Measurements from ENCODE around the gene LRRC17.
A peak's percentile ranks its signal among the peaks of the same experiment; 100 is the strongest.

Gene LRRC17

DNA sequence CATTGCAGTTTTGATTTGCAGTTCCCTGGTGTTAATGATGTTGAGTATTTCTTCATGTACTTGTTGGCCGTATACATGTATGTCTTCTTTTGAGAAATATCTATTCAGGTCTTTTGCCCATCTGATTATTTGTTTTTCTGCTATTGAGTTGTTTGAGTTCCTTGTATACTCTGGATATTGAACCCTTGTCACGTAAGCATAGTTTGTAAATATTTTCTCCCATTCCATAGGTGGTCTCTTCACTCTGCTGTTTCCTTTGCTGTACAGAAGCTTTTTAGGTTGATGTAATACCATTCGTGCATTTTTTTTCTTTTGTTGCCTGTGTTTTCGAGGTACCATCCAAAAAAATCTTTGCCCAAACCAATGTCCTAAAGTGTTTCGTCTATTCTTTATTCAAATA lies 43.6 kb upstream of the LRRC17 start:
- H3K36me3 ChIP-seq (ENCODE audit: control insufficient read depth, low read length), result no peaks in the 10 kb centered on the region
- no peak overlapping the region for H3K4me3 ChIP-seq (ENCODE audit: low read length)
- peaks cover 3% of the 10 kb centered on the region; the same call in 1 of the 2 replicates for H3F3A ChIP-seq (ENCODE audit: control insufficient read depth, insufficient read depth)
- no peak overlapping the region for H3K4me2 ChIP-seq (ENCODE audit: low read length)
- TF ChIP-seq, protein P1, sequence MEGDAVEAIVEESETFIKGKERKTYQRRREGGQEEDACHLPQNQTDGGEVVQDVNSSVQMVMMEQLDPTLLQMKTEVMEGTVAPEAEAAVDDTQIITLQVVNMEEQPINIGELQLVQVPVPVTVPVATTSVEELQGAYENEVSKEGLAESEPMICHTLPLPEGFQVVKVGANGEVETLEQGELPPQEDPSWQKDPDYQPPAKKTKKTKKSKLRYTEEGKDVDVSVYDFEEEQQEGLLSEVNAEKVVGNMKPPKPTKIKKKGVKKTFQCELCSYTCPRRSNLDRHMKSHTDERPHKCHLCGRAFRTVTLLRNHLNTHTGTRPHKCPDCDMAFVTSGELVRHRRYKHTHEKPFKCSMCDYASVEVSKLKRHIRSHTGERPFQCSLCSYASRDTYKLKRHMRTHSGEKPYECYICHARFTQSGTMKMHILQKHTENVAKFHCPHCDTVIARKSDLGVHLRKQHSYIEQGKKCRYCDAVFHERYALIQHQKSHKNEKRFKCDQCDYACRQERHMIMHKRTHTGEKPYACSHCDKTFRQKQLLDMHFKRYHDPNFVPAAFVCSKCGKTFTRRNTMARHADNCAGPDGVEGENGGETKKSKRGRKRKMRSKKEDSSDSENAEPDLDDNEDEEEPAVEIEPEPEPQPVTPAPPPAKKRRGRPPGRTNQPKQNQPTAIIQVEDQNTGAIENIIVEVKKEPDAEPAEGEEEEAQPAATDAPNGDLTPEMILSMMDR (IDR thresholded peaks at IDR 0.05; ENCODE audit: low read depth, low read length, poor library complexity, severe bottlenecking), result no peak
- no peak for TF ChIP-seq EZH2phosphoT487 (IDR thresholded peaks at IDR 0.05; ENCODE audit: borderline replicate concordance, low read length)
- H4K20me1 ChIP-seq (ENCODE audit: control insufficient read depth, insufficient read depth, low read depth, low read length), result no peaks in the 10 kb centered on the region
- no peak overlapping the region for H3K27ac ChIP-seq (ENCODE audit: low read depth, low read length)
- no peaks in the 10 kb centered on the region for H3K79me2 ChIP-seq (ENCODE audit: control insufficient read depth, low read length)
- no peaks in the 10 kb centered on the region for H3K27me3 ChIP-seq (ENCODE audit: control insufficient read depth, low read length)
- peaks cover 27% of the 10 kb centered on the region for H3K4me1 ChIP-seq (ENCODE audit: control insufficient read depth, low read length)
- no peaks in the 10 kb centered on the region for H3K9me3 ChIP-seq (ENCODE audit: control insufficient read depth, insufficient read depth, low read length)
- H3K9me2 ChIP-seq (replicated peaks; ENCODE audit: control insufficient read depth, low read length), result no peaks in the 10 kb centered on the region

DNA sequence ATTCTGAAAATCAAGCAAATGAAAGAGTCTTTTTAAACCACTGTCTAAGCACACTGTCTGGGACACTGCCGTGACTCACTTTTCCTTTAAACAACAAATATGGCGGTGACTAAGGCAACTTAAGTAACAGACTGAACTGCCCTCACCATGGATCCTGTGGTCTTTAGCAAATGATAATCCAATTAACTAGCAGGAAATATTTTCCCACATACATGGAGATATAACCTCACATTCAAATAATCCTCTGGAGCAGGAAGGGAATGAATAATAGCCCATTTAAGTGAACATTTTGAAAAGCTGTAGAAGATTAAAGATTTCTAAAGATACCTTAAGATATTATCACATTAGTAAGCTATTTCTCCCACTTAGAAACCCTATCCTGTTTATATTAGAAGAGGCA lies 40.3 kb upstream of the LRRC17 start:
- Histone ChIP-seq H3K79me2 (ENCODE audit: control insufficient read depth, low read length) (no peaks in the 10 kb centered on the region), H3F3A (ENCODE audit: control insufficient read depth, insufficient read depth) (no peaks in the 10 kb centered on the region), H3K4me3 (ENCODE audit: low read length) (no peak overlapping the region), H3K9me2 (replicated peaks; ENCODE audit: control insufficient read depth, low read length) (no peaks in the 10 kb centered on the region), H3K4me1 (ENCODE audit: control insufficient read depth, low read length) (peaks cover 16% of the 10 kb centered on the region), H3K36me3 (ENCODE audit: control insufficient read depth, low read length) (no peaks in the 10 kb centered on the region), H3K27me3 (ENCODE audit: control insufficient read depth, low read length) (no peaks in the 10 kb centered on the region), H4K20me1 (ENCODE audit: control insufficient read depth, insufficient read depth, low read depth, low read length) (no peaks in the 10 kb centered on the region), H3K4me2 (ENCODE audit: low read length) (no peak overlapping the region), H3K9me3 (ENCODE audit: control insufficient read depth, insufficient read depth, low read length) (no peaks in the 10 kb centered on the region), H3K27ac (ENCODE audit: low read depth, low read length) (no peak overlapping the region)
- TF ChIP-seq, protein P1 (IDR thresholded peaks at IDR 0.05; ENCODE audit: low read depth, low read length, poor library complexity, severe bottlenecking), result no peak
- TF ChIP-seq EZH2phosphoT487 (IDR thresholded peaks at IDR 0.05; ENCODE audit: borderline replicate concordance, low read length), result no peak

- no peaks in the 10 kb centered on the region for H3F3A ChIP-seq (ENCODE audit: control insufficient read depth, insufficient read depth)
- no peaks in the 10 kb centered on the region for H3K9me2 ChIP-seq (replicated peaks; ENCODE audit: control insufficient read depth, low read length)
- no peaks in the 10 kb centered on the region for H3K27me3 ChIP-seq (ENCODE audit: control insufficient read depth, low read length)
- no peaks in the 10 kb centered on the region for H4K20me1 ChIP-seq (ENCODE audit: control insufficient read depth, insufficient read depth, low read depth, low read length)
- H3K4me3 ChIP-seq (ENCODE audit: low read length), result no peak overlapping the region
- H3K79me2 ChIP-seq (ENCODE audit: control insufficient read depth, low read length), result no peaks in the 10 kb centered on the region
- H3K36me3 ChIP-seq (ENCODE audit: control insufficient read depth, low read length), result no peaks in the 10 kb centered on the region
- no peak for TF ChIP-seq EZH2phosphoT487 (IDR thresholded peaks at IDR 0.05; ENCODE audit: borderline replicate concordance, low read length)
- TF ChIP-seq, protein P1 (IDR thresholded peaks at IDR 0.05; ENCODE audit: low read depth, low read length, poor library complexity, severe bottlenecking), result no peak
- peaks cover 16% of the 10 kb centered on the region for H3K4me1 ChIP-seq (ENCODE audit: control insufficient read depth, low read length)
- H3K4me2 ChIP-seq (ENCODE audit: low read length), result peak overlapping the region; percentile 27
- H3K9me3 ChIP-seq (ENCODE audit: control insufficient read depth, insufficient read depth, low read length), result no peaks in the 10 kb centered on the region
- H3K27ac ChIP-seq (ENCODE audit: low read depth, low read length), result no peak overlapping the region
Measured at GRCh38 chr7:102873470-102874165, 39.2 kb upstream of the LRRC17 start.

Data from DOHH2 (cell line).